Retinal pigment epithelial cell (primary cell): ENCODE results near the gene MARF1.
"Not testable (repeated sequence)": the region's sequence is repeated elsewhere in the genome, so short reads cannot be mapped to it uniquely, and the experiment has no call there.

Source experiments
- DNase-seq: peaks from one replicate; pipeline ENCODE4 v3.0.0-alpha.2; 2010; ENCODE audit warnings: low read depth
- H3K4me3 ChIP-seq: 2 replicates; pipeline ENCODE4 v1.5.1; 2011; ENCODE audit warnings: mild to moderate bottlenecking, low read length, control low read depth, moderate library complexity
- CTCF ChIP-seq: conservative IDR thresholded peaks from 2 replicates; pipeline ENCODE4 v1.5.1; 2011; ENCODE audit warnings: low read depth, low read length, control low read depth, inconsistent platforms

MARF1 gene

GRCh38 chr16:15652293-15653001 lies 9.5 kb upstream of the MARF1 start:
- no peak for TF ChIP-seq CTCF
- no peak overlapping the region for H3K4me3 ChIP-seq
- DNase-seq = no peak

- TF ChIP-seq CTCF = no peak
- peak overlapping the region; percentile 92 for H3K4me3 ChIP-seq
- DNase-seq = no peak
Measured at GRCh38 chr16:15650698-15651171, 7.8 kb upstream of the MARF1 start.

GRCh38 chr16:15650019-15650697 lies 7.2 kb upstream of the MARF1 start, which contains the start of gene NDE1:
NDE1 (plus strand) TSS chr16:15650245; CDS start chr16:15664779, 14,534 bp downstream.
- TF ChIP-seq CTCF = no peak
- H3K4me3 ChIP-seq = peak within 1 kb of the TSS; percentile 92
- peak; percentile 56 for DNase-seq

GRCh38 chr16:15649727-15650018 lies 6.7 kb upstream of the MARF1 start:
- DNase-seq = no peak
- H3K4me3 ChIP-seq = peak overlapping the region; percentile 43
- no peak for TF ChIP-seq CTCF

- H3K4me3 ChIP-seq = peak overlapping the region; percentile 43
- DNase-seq = not testable (repeated sequence)
Measured at GRCh38 chr16:15649311-15649710, 6.4 kb upstream of the MARF1 start.

- no peak for DNase-seq
- no peak overlapping the region for H3K4me3 ChIP-seq
- TF ChIP-seq CTCF = no peak
Measured at GRCh38 chr16:15648135-15648730, 5.3 kb upstream of the MARF1 start.

GRCh38 chr16:15647294-15648014 lies 4.5 kb upstream of the MARF1 start:
- TF ChIP-seq CTCF = no peak
- no peak overlapping the region for H3K4me3 ChIP-seq
- DNase-seq = no peak

GRCh38 chr16:15646557-15647293 lies 3.8 kb upstream of the MARF1 start:
- DNase-seq = not testable (repeated sequence)

GRCh38 chr16:15644962-15645465 lies 2.1 kb upstream of the MARF1 start:
- DNase-seq = peak; percentile 61
- H3K4me3 ChIP-seq = not testable (repeated sequence)

More at GRCh38 chr16:15646557-15647293, 3.8 kb upstream of the MARF1 start:
- not testable (repeated sequence) for H3K4me3 ChIP-seq
